IMR-90 (cell line): ENCODE data around the gene BNIP2.
"Not testable (repeated sequence)": the region's sequence is repeated elsewhere in the genome, so short reads cannot be mapped to it uniquely, and the experiment has no call there.

Experiments
- BHLHE40 ChIP-seq: fragments of 150-350 bp; IDR thresholded peaks from 2 replicates; pipeline ENCODE4 v1.6.1; 2016; ENCODE audit warnings: mild to moderate bottlenecking, low read depth, low read length
- CEBPB ChIP-seq: IDR thresholded peaks from 2 replicates; pipeline ENCODE4 v1.6.1; 2012; ENCODE audit warnings: low read depth, low read length, improper control_type of control experiment
- CTCF ChIP-seq: conservative IDR thresholded peaks from 2 replicates; pipeline ENCODE4 v1.5.1; 2012; ENCODE audit warnings: mild to moderate bottlenecking, low read depth, low read length, improper control_type of control experiment
- ELK1 ChIP-seq: fragments of 150-350 bp; IDR thresholded peaks from 2 replicates; pipeline ENCODE4 v1.6.1; 2016; ENCODE audit warnings: low read depth, mild to moderate bottlenecking, low read length, moderate library complexity, borderline replicate concordance
- MAZ ChIP-seq: IDR thresholded peaks from 2 replicates; pipeline ENCODE4 v1.6.1; 2012; ENCODE audit warnings: low read depth, mild to moderate bottlenecking, low read length, improper control_type of control experiment, moderate library complexity, borderline replicate concordance
- MXI1 ChIP-seq: IDR thresholded peaks from 2 replicates; pipeline ENCODE4 v1.6.1; 2012; ENCODE audit warnings: low read depth, mild to moderate bottlenecking, low read length, moderate library complexity, borderline replicate concordance
- POLR2A ChIP-seq: IDR thresholded peaks from 2 replicates; pipeline ENCODE4 v1.6.1; 2012; ENCODE audit warnings: mild to moderate bottlenecking, low read depth, low read length
- RAD21 ChIP-seq: IDR thresholded peaks from 2 replicates; pipeline ENCODE4 v1.6.1; 2012; ENCODE audit warnings: low read length, improper control_type of control experiment
- RCOR1 ChIP-seq: IDR thresholded peaks from 2 replicates; pipeline ENCODE4 v1.6.1; 2012; ENCODE audit warnings: mild to moderate bottlenecking, low read length, improper control_type of control experiment; ENCODE audit not compliant: insufficient replicate concordance
- RFX5 ChIP-seq: IDR thresholded peaks from 2 replicates; pipeline ENCODE4 v1.8.0; 2012; ENCODE audit warnings: low read depth, mild to moderate bottlenecking, low read length, moderate library complexity
- SMC3 ChIP-seq: fragments of 150-350 bp; IDR thresholded peaks from 2 replicates; pipeline ENCODE4 v1.6.1; 2016; ENCODE audit warnings: low read depth, mild to moderate bottlenecking, antibody characterized with exemption, low read length, moderate library complexity
- USF2 ChIP-seq: fragments of 150-350 bp; IDR thresholded peaks from 2 replicates; pipeline ENCODE4 v1.6.1; 2017; ENCODE audit warnings: mild to moderate bottlenecking, antibody characterized with exemption, low read length, low read depth

- TF ChIP-seq POLR2A, RAD21, USF2, CTCF, RCOR1, MAZ, CEBPB, BHLHE40, MXI1, ELK1, RFX5, SMC3: not testable (repeated sequence)
These were observed 43.3 kb downstream of the BNIP2 start for GRCh38 chr15:59645812-59646211.
